Fibroblast of skin of right biceps (primary cell): ENCODE data around the gene NUDC.
"Not testable (repeated sequence)": the region's sequence is repeated elsewhere in the genome, so short reads cannot be mapped to it uniquely, and the experiment has no call there.

Source experiments
- DNase-seq: peaks from one replicate; pipeline ENCODE4 v3.0.0-alpha.2; 2013

NUDC gene

DNA sequence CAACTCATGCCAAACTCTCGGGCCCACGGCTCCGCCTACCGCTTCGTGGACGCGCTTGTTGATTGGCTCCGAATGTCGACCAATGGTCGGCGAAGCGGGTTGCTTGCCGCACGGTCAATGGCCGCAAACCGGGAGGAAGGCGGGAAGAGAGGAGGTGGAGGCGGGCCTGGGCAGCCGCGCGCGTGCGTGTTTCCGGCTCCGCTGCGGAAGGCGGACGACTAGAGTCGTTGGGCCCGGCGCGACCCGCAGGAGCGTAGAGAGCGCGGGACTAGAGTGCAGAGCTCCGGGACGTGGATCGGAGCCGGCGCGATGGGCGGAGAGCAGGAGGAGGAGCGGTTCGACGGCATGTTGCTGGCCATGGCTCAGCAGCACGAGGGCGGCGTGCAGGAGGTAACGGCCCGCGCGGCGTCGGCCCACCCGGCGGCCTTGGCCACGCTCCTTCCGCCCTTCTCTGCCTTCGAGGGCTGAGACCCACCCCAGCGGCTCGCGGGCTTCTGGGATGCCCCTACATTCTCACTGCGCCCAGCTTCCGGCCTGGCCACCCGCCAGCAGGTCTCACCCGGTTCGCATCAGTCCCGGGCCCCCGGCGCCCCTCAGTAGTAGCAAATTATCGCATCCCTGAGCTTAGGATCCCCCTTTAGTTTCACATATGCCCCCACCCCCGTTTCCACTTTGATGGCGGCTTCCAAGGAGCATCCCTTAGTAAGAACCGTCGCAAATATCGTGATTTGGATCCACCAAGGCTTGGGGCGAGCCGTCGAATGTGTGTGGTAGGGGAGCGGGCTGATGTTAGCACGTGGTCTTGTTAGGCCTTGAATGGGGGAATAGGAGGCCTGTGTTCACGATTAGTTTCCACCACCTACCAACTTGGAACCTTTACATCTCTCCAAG lies at the start of gene NUDC:
NUDC (plus strand) TSS at position 204 of the 891 bp plus-strand sequence; CDS start at position 310, 106 bp downstream.
- peak; percentile 96 for DNase-seq

DNA sequence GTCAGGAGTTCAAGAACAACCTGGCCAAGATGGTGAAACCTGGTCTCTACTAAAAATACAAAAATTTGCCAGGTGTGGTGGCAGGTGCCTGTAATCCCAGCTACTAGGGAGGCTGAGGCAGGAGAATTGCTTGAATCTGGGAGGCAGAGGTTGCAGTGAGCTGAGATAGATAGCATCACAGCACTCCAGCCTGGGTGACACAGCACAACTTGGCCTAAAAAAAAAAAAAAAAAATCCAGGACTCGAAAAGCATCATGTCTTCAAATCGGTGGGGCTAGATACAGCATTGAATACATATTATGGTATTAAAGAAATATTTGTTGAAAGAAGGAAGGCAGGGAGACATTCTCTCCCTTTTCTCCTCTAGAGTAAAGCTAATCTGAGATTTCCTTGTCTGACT lies 48.4 kb upstream of the NUDC start:
- DNase-seq, result not testable (repeated sequence)

- DNase-seq, result no peak
These were observed 46.6 kb upstream of the NUDC start for GRCh38 chr1:26874896-26875295.

DNA sequence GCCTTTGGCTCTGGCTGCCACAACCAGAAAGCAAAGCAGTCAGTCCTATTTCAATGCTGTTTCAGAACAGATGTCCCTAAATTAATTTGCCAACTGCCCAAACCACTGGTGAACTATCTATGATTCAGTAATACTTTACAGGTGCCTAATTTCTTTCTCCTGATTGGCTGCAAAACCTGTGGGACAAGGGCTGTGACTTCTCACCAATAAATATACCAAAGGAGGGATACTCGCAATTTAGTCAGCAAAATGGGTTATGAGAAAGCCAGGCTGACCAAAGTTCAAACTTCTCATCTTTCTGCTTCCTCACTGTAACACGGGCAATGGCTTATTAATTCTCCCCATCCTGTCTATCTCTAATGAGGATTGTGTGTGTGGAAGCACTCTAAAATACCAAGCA lies 44.2 kb upstream of the NUDC start:
- DNase-seq, result no peak

DNA sequence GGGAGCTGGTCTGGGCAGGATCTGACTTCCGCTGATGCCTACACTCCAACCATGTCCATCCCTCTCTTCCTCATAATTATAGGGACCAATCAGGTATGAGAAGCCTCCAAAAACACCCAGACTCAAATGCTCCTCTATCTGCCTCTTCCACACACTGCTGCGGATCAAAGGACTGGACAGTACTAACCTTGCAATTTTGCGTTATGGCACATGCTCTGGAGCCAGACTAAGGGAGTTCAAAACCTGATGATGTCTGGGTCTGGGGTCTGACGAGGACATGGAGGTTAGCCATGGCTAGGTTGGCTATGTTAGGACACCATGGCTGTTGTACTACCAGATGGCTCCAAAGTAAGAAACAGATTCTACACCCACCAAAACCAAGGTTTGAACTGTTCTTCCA lies 41.8 kb upstream of the NUDC start:
- DNase-seq, result no peak

GRCh38 chr1:26881611-26882010 lies 39.9 kb upstream of the NUDC start:
- DNase-seq, result not testable (repeated sequence)

GRCh38 chr1:26882696-26883463 lies 38.7 kb upstream of the NUDC start:
- DNase-seq, result no peak

DNA sequence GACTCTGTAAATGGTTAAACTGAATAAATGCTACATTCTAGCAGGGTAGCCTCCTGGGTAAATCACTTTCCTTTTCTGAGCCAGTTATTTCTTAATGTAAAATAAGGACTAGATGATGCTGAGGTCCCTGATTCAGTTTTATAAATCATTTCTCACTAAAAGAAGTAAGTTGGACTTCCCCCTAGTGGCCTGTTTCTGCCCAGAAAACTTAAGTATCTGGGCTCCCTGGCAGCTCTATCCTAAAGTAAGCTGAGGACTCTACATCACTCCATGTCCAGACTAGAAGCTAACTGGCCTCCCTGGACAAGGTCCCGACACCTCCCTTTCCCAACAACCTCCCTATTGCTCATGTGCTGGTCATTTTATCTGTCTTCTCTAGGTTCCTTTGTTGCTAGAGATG lies 34.4 kb upstream of the NUDC start:
- peak; percentile 24 for DNase-seq

- no peak for DNase-seq
These were observed 33.3 kb upstream of the NUDC start for GRCh38 chr1:26888231-26888630.

DNA sequence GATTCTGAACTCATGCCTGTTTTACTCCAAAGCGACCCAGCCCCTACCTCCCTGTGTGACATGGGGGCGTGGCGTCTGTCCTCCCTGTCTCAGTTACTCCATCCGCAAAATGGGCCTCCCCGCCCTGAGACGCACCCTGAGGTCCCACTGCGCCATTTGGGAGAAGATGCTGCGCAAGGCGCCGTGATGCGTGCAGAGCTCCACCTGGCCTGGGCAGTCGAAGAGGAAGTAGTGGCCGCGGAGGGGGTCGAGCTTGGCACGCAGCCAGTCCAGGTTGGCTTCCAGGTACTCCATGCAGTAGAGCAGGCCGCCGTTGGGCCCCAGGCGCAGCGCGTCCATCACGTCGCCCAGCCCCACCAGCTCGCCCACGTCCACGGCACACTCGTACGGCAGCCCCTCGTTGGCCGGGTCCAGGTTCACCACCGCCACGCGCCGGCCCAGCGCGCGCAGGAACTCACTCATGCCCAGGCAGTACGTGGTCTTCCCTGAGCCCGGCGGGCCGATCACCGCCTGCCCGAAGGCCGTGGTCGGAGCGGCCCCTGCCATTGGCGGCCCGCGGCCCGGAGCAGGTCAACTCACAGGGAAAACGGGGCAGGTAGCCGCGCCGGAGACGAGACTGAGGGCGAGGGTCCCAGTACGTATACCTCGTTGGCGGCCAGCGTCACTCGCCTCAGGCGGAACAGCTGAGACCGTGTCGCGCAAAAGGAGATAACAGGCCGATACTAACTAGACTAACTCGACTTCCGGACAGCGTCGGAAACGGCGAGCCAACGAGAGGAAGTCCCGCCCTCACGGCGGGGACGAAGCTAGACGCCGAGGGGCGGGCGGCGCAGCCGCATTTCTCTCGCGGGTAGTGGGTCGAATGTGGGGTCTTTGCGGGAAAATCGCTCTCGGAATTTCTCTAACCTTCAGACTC lies 31.7 kb upstream of the NUDC start, which contains the start of gene GPN2:
GPN2 (minus strand) TSS at position 733 of the 916 bp plus-strand sequence; CDS start at position 546, 187 bp downstream.
- DNase-seq, result peak; percentile 78

GRCh38 chr1:26890467-26890796 lies 31.1 kb upstream of the NUDC start:
- no peak for DNase-seq

DNA sequence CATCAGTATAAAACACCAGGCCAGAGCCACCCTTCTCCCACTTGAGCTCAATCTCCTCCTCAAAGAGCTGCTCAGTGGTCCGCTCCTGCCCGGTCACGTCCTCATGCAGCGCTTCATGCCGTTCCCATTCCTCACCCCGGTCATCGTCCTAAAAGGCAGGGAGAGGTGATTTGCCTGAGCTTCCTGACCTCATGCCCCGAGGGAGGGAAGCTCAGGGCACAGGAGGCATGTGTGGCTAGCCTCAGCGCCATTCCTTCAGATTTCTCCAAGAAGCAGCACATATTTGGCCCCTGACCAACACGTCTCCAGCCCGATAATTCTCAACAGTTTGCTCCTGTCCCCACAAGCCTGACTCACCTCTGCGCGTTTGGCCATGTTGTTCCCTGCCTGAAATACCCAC lies 27.3 kb upstream of the NUDC start:
- DNase-seq, result no peak

DNA sequence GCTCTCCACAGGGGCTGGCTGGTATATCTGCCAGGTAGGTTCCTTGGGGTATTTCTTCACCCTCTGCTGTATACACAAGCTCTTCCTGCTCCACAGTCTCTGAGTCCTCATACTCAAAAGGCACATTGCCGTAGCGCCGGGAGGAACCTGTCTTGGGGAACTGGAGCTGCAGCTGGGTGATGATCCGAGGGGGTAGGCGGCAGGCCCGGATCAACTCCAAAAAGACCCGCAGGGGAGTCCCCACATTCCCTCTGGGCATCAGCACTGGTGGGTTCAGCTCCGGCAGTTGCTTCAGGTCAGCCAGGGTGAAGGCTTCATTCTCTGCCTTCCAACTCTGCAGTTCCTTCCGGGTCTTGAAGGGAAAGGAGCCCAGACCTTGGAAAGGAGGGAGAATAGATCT lies 24.2 kb upstream of the NUDC start:
- no peak for DNase-seq

DNA sequence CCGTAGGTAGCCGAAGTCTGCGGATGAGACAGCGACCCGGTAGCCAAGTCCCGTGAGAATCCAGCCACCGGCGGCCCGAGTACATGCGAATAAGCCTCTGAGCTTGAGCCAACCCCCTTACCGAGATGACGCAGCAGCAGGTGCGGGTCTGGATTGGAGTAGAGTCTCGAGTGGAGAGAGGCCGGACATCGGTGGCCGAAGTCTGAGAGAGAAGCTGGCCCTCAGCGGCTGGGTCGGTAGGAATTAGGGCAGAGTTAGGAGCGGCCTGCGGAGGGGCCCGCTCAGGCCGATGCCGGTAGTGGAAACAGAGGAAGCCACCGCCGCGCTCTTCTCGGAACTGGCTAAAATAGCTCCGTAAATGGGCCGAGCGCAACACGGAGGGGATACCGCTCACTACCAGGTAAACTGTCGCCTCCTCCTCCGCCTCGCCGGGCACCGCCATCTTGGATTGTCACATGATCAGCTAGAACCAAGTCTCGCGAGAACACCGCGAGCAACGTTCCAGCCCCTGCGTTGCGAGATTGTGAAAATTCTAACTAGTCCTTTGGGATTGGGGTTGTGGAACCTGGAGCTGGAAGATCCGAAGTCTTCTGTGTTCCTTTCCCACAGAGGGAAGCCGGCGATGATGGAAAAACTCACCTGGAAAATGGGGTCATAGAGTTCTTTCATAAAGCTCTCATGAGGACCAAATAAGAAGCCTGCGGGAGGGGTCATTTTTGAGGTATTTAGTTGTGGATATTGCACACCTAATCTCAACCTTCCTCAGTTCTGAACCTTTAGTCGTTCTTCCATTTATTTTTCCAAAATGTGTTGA lies 21.3 kb upstream of the NUDC start, which contains the start of gene GPATCH3:
GPATCH3 (minus strand) TSS at position 467 of the 814 bp plus-strand sequence; CDS start at position 442, 25 bp downstream.
- DNase-seq, result peak; percentile 94

GRCh38 chr1:26900815-26901511 lies 20.6 kb upstream of the NUDC start:
- no peak for DNase-seq

- peak; percentile 43 for DNase-seq
These were observed 14.2 kb upstream of the NUDC start for GRCh38 chr1:26907071-26907917.

GRCh38 chr1:26909951-26910342 lies 11.6 kb upstream of the NUDC start:
- no peak for DNase-seq

DNA sequence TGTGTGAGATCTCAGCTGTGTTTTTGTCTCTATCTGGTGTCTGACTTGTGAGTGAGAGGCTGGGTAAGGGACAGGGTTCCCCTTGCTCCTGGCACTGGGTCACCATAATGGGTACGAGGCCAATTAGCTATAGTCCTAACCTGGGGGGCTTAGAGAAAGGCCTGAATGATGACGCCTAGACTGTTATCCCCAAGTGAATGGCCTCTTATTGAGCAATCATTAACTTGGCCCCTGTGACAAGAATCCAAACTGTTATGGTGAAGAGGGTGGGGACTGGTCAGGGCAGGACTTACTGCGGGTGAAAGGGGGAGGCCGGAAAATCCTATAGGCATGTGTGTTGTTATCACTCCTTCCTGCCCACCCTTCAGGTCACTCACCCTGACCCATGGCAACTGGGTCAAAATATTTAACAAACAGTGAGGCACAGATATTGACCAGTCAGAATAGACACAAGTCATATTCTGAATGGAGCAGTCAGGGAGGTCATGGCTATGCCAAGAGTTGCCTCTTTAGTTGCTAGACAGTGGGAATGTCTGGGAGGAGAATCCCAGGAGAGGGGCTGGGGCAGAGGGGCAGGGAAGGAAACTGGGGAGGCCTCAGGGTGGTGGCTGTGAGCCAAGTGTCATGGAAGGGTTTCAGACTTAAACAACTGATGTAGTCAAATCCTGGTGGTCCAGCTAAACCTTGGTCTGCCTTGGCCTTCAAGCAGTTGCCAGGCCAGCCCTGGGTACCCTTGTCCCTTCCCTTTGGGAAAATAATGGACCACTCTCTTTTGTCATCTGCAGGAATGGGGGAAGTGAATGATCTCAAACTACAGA lies 11.0 kb upstream of the NUDC start:
- DNase-seq, result no peak
